PFSK-1 (cell line): ENCODE data around the gene GFRA1.

Source experiments
- FOXP2 ChIP-seq: optimal IDR thresholded peaks from 2 replicates; pipeline ENCODE3; 2011; ENCODE audit warnings: borderline replicate concordance, control low read depth, inconsistent platforms; ENCODE audit not compliant: insufficient read depth; ENCODE audit errors: extremely low read length, extremely low read depth
- POLR2AphosphoS5 ChIP-seq: IDR thresholded peaks from 2 replicates; pipeline ENCODE4 v1.6.1; 2012; ENCODE audit warnings: low read depth, mild to moderate bottlenecking, control low read depth, low read length, moderate library complexity
- SIN3A ChIP-seq: IDR thresholded peaks from 2 replicates; pipeline ENCODE4 v1.6.1; 2012; ENCODE audit warnings: mild to moderate bottlenecking, low read length, moderate library complexity, borderline replicate concordance; ENCODE audit not compliant: insufficient read depth
- TAF1 ChIP-seq: IDR thresholded peaks from 2 replicates; pipeline ENCODE4 v1.6.1; 2012; ENCODE audit warnings: low read length, control low read depth, borderline replicate concordance; ENCODE audit not compliant: insufficient read depth
- TF ChIP-seq, protein P1 (sequence below), 2 experiments: IDR thresholded peaks; 2 replicates each; pipeline versions ENCODE4 v1.6.1 to v1.8.0; 2011 to 2012; ENCODE audit warnings: low read depth in 2 of 2, low read length in 2 of 2, control low read depth in 1 of 2, inconsistent platforms in 1 of 2, mild to moderate bottlenecking in 1 of 2, moderate library complexity in 1 of 2; ENCODE audit not compliant: insufficient read depth in 1 of 2

The GFRA1 gene

GRCh38 chr10:116270126-116270770 lies 2.8 kb downstream of the GFRA1 start:
- TF ChIP-seq FOXP2: no peak
- TF ChIP-seq TAF1: no peak
- no peak for TF ChIP-seq SIN3A
- TF ChIP-seq, protein P1, sequence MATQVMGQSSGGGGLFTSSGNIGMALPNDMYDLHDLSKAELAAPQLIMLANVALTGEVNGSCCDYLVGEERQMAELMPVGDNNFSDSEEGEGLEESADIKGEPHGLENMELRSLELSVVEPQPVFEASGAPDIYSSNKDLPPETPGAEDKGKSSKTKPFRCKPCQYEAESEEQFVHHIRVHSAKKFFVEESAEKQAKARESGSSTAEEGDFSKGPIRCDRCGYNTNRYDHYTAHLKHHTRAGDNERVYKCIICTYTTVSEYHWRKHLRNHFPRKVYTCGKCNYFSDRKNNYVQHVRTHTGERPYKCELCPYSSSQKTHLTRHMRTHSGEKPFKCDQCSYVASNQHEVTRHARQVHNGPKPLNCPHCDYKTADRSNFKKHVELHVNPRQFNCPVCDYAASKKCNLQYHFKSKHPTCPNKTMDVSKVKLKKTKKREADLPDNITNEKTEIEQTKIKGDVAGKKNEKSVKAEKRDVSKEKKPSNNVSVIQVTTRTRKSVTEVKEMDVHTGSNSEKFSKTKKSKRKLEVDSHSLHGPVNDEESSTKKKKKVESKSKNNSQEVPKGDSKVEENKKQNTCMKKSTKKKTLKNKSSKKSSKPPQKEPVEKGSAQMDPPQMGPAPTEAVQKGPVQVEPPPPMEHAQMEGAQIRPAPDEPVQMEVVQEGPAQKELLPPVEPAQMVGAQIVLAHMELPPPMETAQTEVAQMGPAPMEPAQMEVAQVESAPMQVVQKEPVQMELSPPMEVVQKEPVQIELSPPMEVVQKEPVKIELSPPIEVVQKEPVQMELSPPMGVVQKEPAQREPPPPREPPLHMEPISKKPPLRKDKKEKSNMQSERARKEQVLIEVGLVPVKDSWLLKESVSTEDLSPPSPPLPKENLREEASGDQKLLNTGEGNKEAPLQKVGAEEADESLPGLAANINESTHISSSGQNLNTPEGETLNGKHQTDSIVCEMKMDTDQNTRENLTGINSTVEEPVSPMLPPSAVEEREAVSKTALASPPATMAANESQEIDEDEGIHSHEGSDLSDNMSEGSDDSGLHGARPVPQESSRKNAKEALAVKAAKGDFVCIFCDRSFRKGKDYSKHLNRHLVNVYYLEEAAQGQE (IDR thresholded peaks at IDR 0.05; ENCODE audit: insufficient read depth in 1 of 2, low read depth in 2 of 2, low read length in 2 of 2): no peak
- TF ChIP-seq POLR2AphosphoS5: no peak

GRCh38 chr10:116269619-116270018 lies 3.4 kb downstream of the GFRA1 start:
- TF ChIP-seq TAF1 (no peak), FOXP2 (no peak), POLR2AphosphoS5 (no peak), SIN3A (no peak)
- TF ChIP-seq, protein P1 (IDR thresholded peaks at IDR 0.05; ENCODE audit: insufficient read depth in 1 of 2, low read depth in 2 of 2, low read length in 2 of 2): no peak

GRCh38 chr10:116268976-116269375 lies 4.0 kb downstream of the GFRA1 start:
- TF ChIP-seq SIN3A (no peak), TAF1 (no peak), FOXP2 (no peak), POLR2AphosphoS5 (no peak)

DNA sequence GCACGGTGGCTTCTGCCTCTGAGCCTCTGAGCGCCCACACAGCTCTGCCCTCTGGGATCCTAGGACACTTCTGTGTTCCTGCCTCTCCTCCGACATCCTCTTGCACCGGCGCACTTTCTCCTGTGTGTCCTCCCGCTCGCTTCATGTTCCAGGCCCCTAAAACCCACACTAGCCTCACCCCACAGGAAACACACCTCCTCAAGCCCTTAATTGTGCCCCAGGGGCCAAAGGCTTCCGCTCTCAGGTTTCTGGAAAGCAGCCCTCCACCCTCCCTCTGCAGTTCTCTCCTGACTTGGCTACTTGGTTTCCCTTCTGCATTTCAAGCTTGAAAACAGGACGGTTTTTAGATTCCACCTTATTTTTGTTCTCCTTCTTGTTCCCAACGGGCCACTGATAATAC lies 7.3 kb downstream of the GFRA1 start:
- TF ChIP-seq, protein P1 (IDR thresholded peaks at IDR 0.05; ENCODE audit: insufficient read depth in 1 of 2, low read depth in 2 of 2, low read length in 2 of 2): no peak
- TF ChIP-seq TAF1 (no peak), FOXP2 (no peak), SIN3A (no peak), POLR2AphosphoS5 (no peak)

GRCh38 chr10:116263870-116264655 lies 8.9 kb downstream of the GFRA1 start:
- TF ChIP-seq, protein P1 (IDR thresholded peaks at IDR 0.05; ENCODE audit: insufficient read depth in 1 of 2, low read depth in 2 of 2, low read length in 2 of 2): no peak
- TF ChIP-seq FOXP2 (no peak), TAF1 (no peak), POLR2AphosphoS5 (no peak), SIN3A (no peak)
